Smooth muscle cell (in vitro differentiated cells): ENCODE results near the gene MED28. TPM values are rescaled to one million over a fixed set of nuclear protein-coding genes. Genes with fewer than 3 reads are reported as not detected.

ENCODE experiments used
- DNase-seq: peaks from one replicate; lab custom pipeline; 2025; ENCODE audit not compliant: unreplicated experiment; lab: John Stamatoyannopoulos, UW
- H2AFZ ChIP-seq: fragments of 200-600 bp; sonication (generic); 2 replicates; pipeline ENCODE4 v1.6.0; 2016; ENCODE audit warnings: antibody characterized with exemption, low read depth, mild to moderate bottlenecking
- H3F3A ChIP-seq: fragments of 200-600 bp; sonication (generic); 2 replicates; pipeline ENCODE4 v1.6.0; 2017; ENCODE audit warnings: antibody characterized with exemption, low read depth
- H3K27ac ChIP-seq: fragments of 200-600 bp; sonication (generic); 2 replicates; pipeline ENCODE4 v1.5.1; 2016; ENCODE audit warnings: low read depth, mild to moderate bottlenecking
- H3K27me3 ChIP-seq: fragments of 200-600 bp; sonication (generic); 2 replicates; pipeline ENCODE4 v1.6.1; 2016; ENCODE audit warnings: low read depth, mild to moderate bottlenecking
- H3K36me3 ChIP-seq: fragments of 200-600 bp; sonication (generic); 2 replicates; pipeline ENCODE4 v1.5.1; 2016; ENCODE audit warnings: low read depth
- H3K4me1 ChIP-seq: fragments of 200-600 bp; sonication (generic); 2 replicates; pipeline ENCODE4 v1.5.1; 2016; ENCODE audit warnings: low read depth
- H3K4me2 ChIP-seq: fragments of 200-600 bp; sonication (generic); 2 replicates; pipeline ENCODE4 v1.6.0; 2016; ENCODE audit warnings: mild to moderate bottlenecking
- H3K4me3 ChIP-seq: fragments of 200-600 bp; sonication (generic); 2 replicates; pipeline ENCODE4 v1.5.1; 2016; ENCODE audit warnings: mild to moderate bottlenecking
- H3K79me2 ChIP-seq: fragments of 200-600 bp; sonication (generic); 2 replicates; pipeline ENCODE4 v1.6.0; 2016; ENCODE audit warnings: low read depth, mild to moderate bottlenecking
- H3K9ac ChIP-seq: fragments of 200-600 bp; sonication (generic); 2 replicates; pipeline ENCODE4 v1.6.0; 2016; ENCODE audit warnings: low read depth
- H3K9me3 ChIP-seq: fragments of 200-600 bp; sonication (generic); replicated peaks from 2 replicates; pipeline ENCODE4 v1.5.1; 2016; ENCODE audit warnings: low read depth
- H4K20me1 ChIP-seq: fragments of 200-600 bp; sonication (generic); 2 replicates; pipeline ENCODE4 v1.6.0; 2016; ENCODE audit warnings: low read depth
- CTCF ChIP-seq: fragments of 200-600 bp; sonication (generic); IDR thresholded peaks from 2 replicates; pipeline ENCODE4 v1.5.1; 2017; ENCODE audit warnings: borderline replicate concordance, mild to moderate bottlenecking, antibody characterized with exemption; ENCODE audit not compliant: insufficient read depth, poor library complexity, severe bottlenecking
- WGBS: methylation state at CpG from one replicate; pipeline ENCODE4 v1.1.7; 2016; ENCODE audit warnings: low lambda C conversion rate; 5-methylcytosine and 5-hydroxymethylcytosine counted together
- polyA plus RNA-seq: library from polyadenylated mRNA; unstranded; fragments of >200 nt; fragmentation: Nextera tagmentation; extraction: Ambion mirVana; gene quantifications from 2 replicates; pipeline ENCODE4 v1.2.1, GENCODE V29; 2016
- total RNA-seq: library from RNA; depleted of rRNA; stranded (reverse); fragments of >200 nt; gene quantifications from 2 replicates; pipeline ENCODE4 v1.2.3, GENCODE V29; 2014

MED28 gene
- total and polyA plus RNA-seq, 2 experiments from 2014 or later: 10.9 to 39.5 TPM

DNA sequence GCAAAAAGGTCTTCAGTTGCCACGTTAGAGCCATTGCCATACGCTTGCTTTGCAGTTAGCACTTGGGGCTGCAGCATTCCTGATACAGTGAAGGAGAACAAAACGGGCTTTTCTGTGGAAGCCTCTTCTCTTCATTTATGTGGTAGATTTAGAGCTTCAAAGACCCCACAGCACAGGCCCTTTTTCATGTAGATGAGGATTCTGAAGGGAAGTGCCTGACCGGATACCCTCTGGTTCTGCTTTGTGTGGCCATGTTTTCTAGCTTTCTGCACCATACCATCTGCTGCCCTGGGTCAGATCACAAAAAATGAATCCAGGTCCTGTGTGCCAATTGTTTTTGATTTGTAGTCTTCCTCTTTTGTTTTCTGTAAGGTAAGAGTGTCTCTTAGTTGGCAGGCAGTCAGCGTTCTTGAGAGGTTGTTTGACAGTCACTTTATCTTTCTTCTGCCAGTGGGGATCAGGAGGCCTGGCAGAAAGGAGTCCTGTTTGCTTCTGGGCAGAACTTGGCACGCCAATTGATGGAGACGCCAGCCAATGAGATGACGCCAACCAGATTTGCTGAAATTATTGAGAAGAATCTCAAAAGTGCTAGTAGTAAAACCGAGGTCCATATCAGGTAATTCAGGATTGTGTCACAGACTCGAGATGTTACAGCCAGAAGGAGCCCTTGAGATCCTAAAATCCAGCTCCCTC, 29.8 kb upstream of the MED28 start:
- 94% methylated on average over 10 of the region's 10 CpGs for WGBS
- H3K36me3 ChIP-seq: peaks cover 4% of the 10 kb centered on the region

DNA sequence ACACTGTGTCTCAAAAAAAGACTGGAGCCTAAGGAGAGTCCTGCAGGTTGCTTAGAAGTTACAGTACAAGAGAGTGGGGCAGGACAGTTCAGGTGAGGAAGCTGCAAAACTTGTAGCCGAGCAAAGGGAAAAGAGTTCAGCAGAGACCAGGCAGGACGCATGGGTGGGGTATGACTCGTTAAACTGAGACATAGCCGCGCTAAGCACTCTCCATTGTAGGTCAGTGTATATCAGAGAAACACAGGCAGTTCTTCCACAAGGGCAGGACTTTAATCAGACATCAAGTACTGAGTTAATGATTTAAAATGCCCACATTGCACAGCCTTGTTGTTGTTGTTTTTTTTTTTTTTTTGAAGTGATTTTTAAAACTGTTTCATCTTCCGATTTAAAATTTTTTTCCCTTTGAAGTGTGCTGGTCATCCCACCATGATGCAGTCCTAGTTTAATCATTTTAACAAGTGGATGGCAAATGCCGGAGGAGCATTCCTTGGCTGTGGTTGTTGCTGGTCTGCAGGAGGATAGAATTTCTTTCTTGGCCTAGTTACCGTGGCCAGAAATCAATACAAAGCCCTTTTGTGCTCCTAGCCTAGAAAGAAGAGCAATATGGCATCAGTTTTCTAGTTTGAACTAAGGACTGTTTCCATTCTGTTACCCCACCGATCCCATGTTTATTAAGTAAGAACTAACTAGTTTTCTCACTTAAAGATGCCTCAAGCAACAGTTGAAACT, 27.2 kb upstream of the MED28 start:
- Histone ChIP-seq H3K79me2 (no peaks in the 10 kb centered on the region), H2AFZ (no peak overlapping the region), H3K36me3 (peaks cover 4% of the 10 kb centered on the region)

More for the DNA sequence above, 29.8 kb upstream of the MED28 start:
- Histone ChIP-seq H3K9ac (no peak overlapping the region), H3K4me3 (no peak overlapping the region), H3K79me2 (no peaks in the 10 kb centered on the region), H3K27me3 (no peaks in the 10 kb centered on the region), H3K27ac (no peak overlapping the region), H3K4me2 (no peak overlapping the region), H4K20me1 (no peaks in the 10 kb centered on the region), H3F3A (no peaks in the 10 kb centered on the region), H2AFZ (no peak overlapping the region), H3K9me3 (no peaks in the 10 kb centered on the region), H3K4me1 (no peaks in the 10 kb centered on the region)
- TF ChIP-seq CTCF: no peak
- no peak for DNase-seq

DNA sequence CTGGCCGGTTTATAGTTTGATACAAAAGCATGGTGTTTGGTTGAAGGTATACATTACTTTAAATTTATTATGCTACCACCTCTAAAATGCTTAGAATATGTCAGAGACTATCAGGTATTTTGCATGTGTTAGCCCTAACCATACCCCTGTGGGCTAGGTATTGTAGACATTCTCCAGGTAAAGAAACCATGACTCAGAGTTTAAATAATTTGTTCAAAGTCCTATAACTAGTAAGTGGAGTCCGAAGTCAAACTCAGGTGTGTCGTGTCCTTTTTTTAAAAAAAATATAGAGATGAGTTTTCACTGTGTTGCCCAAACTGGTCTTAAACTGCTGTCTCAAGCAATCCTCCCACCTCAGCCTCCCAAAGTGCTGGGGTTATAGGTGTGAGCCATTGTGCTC, 25.1 kb upstream of the MED28 start:
- Histone ChIP-seq H3K4me1 (no peaks in the 10 kb centered on the region), H3K9ac (no peak overlapping the region), H3K36me3 (no peaks in the 10 kb centered on the region), H3K79me2 (no peaks in the 10 kb centered on the region), H3K4me3 (no peak overlapping the region), H3K4me2 (no peak overlapping the region), H3K9me3 (no peaks in the 10 kb centered on the region), H3K27ac (no peak overlapping the region), H3F3A (no peaks in the 10 kb centered on the region), H4K20me1 (no peaks in the 10 kb centered on the region), H3K27me3 (no peaks in the 10 kb centered on the region), H2AFZ (no peak overlapping the region)
- no peak for DNase-seq
- WGBS: 98% methylated on average over 3 of the region's 3 CpGs
- TF ChIP-seq CTCF: no peak

More for the DNA sequence above, 27.2 kb upstream of the MED28 start:
- Histone ChIP-seq H4K20me1 (no peaks in the 10 kb centered on the region), H3K27me3 (no peaks in the 10 kb centered on the region), H3F3A (no peaks in the 10 kb centered on the region), H3K4me1 (no peaks in the 10 kb centered on the region), H3K4me3 (no peak overlapping the region), H3K4me2 (no peak overlapping the region), H3K9ac (no peak overlapping the region), H3K27ac (no peak overlapping the region), H3K9me3 (no peaks in the 10 kb centered on the region)
- DNase-seq: no peak
- no peak for TF ChIP-seq CTCF
- WGBS: 95% methylated on average over 9 of the region's 9 CpGs
